PC-3 (cell line): ENCODE measurements around the gene LMBR1. TPM values are rescaled to one million over a fixed set of nuclear protein-coding genes. Genes with fewer than 3 reads are reported as not detected.

Experiments used
- ATAC-seq: fragments of 200-7000 bp; cut with Tn5 transposase; 2 replicates; pipeline ENCODE4 v1.9.1; 2020; ENCODE audit warnings: mild to moderate bottlenecking, moderate library complexity
- BruUV-seq: library from RNA; stranded (reverse); fragments of 400-500 nt; replicated peaks from 2 replicates; lab custom pipeline; 2021; lab: Mats Ljungman, UMichigan
- CTCF ChIA-PET: fragments of 300-600 bp; sonication (Branson Sonifier 250); formaldehyde crosslinking; loops from one replicate; lab custom pipeline; 2022; ENCODE audit warnings: antibody characterized with exemption; lab: Charles Lee
- POLR2A ChIA-PET: fragments of 300-600 bp; sonication (Branson Sonifier 250); formaldehyde crosslinking; loops from one replicate; lab custom pipeline; 2022; ENCODE audit warnings: antibody characterized with exemption; ENCODE audit not compliant: unreplicated experiment; lab: Charles Lee
- DNase-seq: peaks from one replicate; pipeline ENCODE4 v3.0.0-alpha.2; 2015
- H2AFZ ChIP-seq: fragments of 300-600 bp; sonication (generic); 2 replicates; pipeline ENCODE4 v1.6.0; 2016; ENCODE audit warnings: antibody characterized with exemption, low read length
- H3F3A ChIP-seq: fragments of 300-600 bp; sonication (generic); one replicate; pipeline ENCODE4 v1.6.0; 2017; ENCODE audit warnings: antibody characterized with exemption, low read length, control low read depth, mild to moderate bottlenecking; ENCODE audit not compliant: unreplicated experiment
- H3K27ac ChIP-seq: fragments of 300-600 bp; sonication (generic); 2 replicates; pipeline ENCODE4 v1.5.1; 2016; ENCODE audit warnings: mild to moderate bottlenecking, low read length
- H3K27me3 ChIP-seq: fragments of 300-600 bp; sonication (generic); 2 replicates; pipeline ENCODE4 v1.6.1; 2016; ENCODE audit warnings: low read length, mixed read lengths
- H3K36me3 ChIP-seq: fragments of 300-600 bp; sonication (generic); 2 replicates; pipeline ENCODE4 v1.6.1; 2016; ENCODE audit warnings: low read depth, mixed run types, low read length, mixed read lengths
- H3K4me1 ChIP-seq: fragments of 300-600 bp; sonication (generic); 2 replicates; pipeline ENCODE4 v1.5.1; 2016; ENCODE audit warnings: low read length; ENCODE audit not compliant: insufficient read depth
- H3K4me2 ChIP-seq: fragments of 300-600 bp; sonication (generic); 2 replicates; pipeline ENCODE4 v1.6.0; 2016; ENCODE audit warnings: low read length
- H3K4me3 ChIP-seq: fragments of 300-600 bp; sonication (generic); 2 replicates; pipeline ENCODE4 v1.5.1; 2016; ENCODE audit warnings: mild to moderate bottlenecking, low read length, mixed read lengths
- H3K79me2 ChIP-seq: fragments of 300-600 bp; sonication (generic); 2 replicates; pipeline ENCODE4 v1.6.1; 2017; ENCODE audit warnings: low read length, mixed read lengths
- H3K9ac ChIP-seq: fragments of 300-600 bp; sonication (generic); 2 replicates; pipeline ENCODE4 v1.6.0; 2016; ENCODE audit warnings: mild to moderate bottlenecking, low read length
- H3K9me2 ChIP-seq: fragments of 300-600 bp; sonication (generic); replicated peaks from 2 replicates; pipeline ENCODE4 v1.6.1; 2016; ENCODE audit warnings: mixed run types, low read length, mixed read lengths
- H3K9me3 ChIP-seq: fragments of 300-600 bp; sonication (generic); 2 replicates; pipeline ENCODE4 v1.6.1; 2016; ENCODE audit warnings: low read length, mixed read lengths
- H4K20me1 ChIP-seq: fragments of 300-600 bp; sonication (generic); 2 replicates; pipeline ENCODE4 v1.6.1; 2016; ENCODE audit warnings: low read length, mixed read lengths
- CTCF ChIP-seq: fragments of 300-600 bp; sonication (generic); conservative IDR thresholded peaks from 2 replicates; pipeline ENCODE4 v1.5.1; 2017; ENCODE audit warnings: antibody characterized with exemption, low read depth, mild to moderate bottlenecking, low read length
- EZH2 ChIP-seq: fragments of 300-600 bp; sonication (generic); IDR thresholded peaks from one replicate; pipeline ENCODE4 v1.6.1; 2017; ENCODE audit warnings: antibody characterized with exemption, mild to moderate bottlenecking, low read length; ENCODE audit not compliant: unreplicated experiment
- EZH2phosphoT487 ChIP-seq: fragments of 300-600 bp; sonication (generic); IDR thresholded peaks from 2 replicates; pipeline ENCODE4 v1.6.1; 2018; ENCODE audit warnings: mild to moderate bottlenecking, antibody characterized with exemption, low read length, borderline replicate concordance
- intact Hi-C: fragments of 100-400 bp; cut with micrococcal nuclease; formaldehyde crosslinking; loops from 2 replicates; pipeline ENCODE4 v1.9.0; 2023
- total RNA-seq: library from RNA; depleted of rRNA; stranded (reverse); fragments of >200 nt; gene quantifications from 2 replicates; pipeline ENCODE4 v1.2.3, GENCODE V29; 2014

LMBR1 gene
- total RNA-seq, 1 experiment from 2014 or later: 61.7 TPM

- Histone ChIP-seq H3K27ac (no peak overlapping the region), H3K9me2 (no peaks in the 10 kb centered on the region), H3K4me3 (no peak overlapping the region), H3K79me2 (no peaks in the 10 kb centered on the region), H3K4me2 (no peak overlapping the region), H3K9ac (no peak overlapping the region), H3K4me1 (peaks cover 6% of the 10 kb centered on the region; the same call in 1 of the 2 replicates), H3K36me3 (no peaks in the 10 kb centered on the region), H3K27me3 (no peaks in the 10 kb centered on the region), H3F3A (no peaks in the 10 kb centered on the region), H2AFZ (no peak overlapping the region), H3K9me3 (no peaks in the 10 kb centered on the region), H4K20me1 (no peaks in the 10 kb centered on the region)
- no peak for DNase-seq
- no peak for ATAC-seq
- no TSS peak for BruUV-seq
- intact Hi-C loops: no loop called here
- TF ChIP-seq EZH2phosphoT487: no peak
- no peak for TF ChIP-seq CTCF
- TF ChIP-seq EZH2: no peak
- POLR2A ChIA-PET: no interaction called here
- CTCF ChIA-PET: no interaction called here
Measured at GRCh38 chr7:156834462-156834861, 58.5 kb downstream of the LMBR1 start.

GRCh38 chr7:156833312-156833711 lies 59.7 kb downstream of the LMBR1 start:
- H3K4me3 ChIP-seq: no peak overlapping the region
- H4K20me1 ChIP-seq: no peaks in the 10 kb centered on the region
- H3K9me3 ChIP-seq: no peaks in the 10 kb centered on the region
- H3K4me2 ChIP-seq: no peak overlapping the region
- no peak overlapping the region for H2AFZ ChIP-seq
- POLR2A ChIA-PET: interaction anchor here (0.5 kb wide), 1 partner anchor 12 kb away, joined by 3 read pairs; no protein-coding TSS in a partner anchor
- no peak overlapping the region for H3K9ac ChIP-seq
- no peaks in the 10 kb centered on the region for H3K27me3 ChIP-seq
- no peaks in the 10 kb centered on the region for H3F3A ChIP-seq
- peaks cover 6% of the 10 kb centered on the region; the same call in 1 of the 2 replicates for H3K4me1 ChIP-seq
- no peak overlapping the region for H3K27ac ChIP-seq
- no peak for ATAC-seq
- no peaks in the 10 kb centered on the region for H3K36me3 ChIP-seq
- intact Hi-C loops: no loop called here
- H3K79me2 ChIP-seq: no peaks in the 10 kb centered on the region
- no peak for TF ChIP-seq CTCF
- no peak for TF ChIP-seq EZH2
- no peak for TF ChIP-seq EZH2phosphoT487
- CTCF ChIA-PET: no interaction called here
- no peaks in the 10 kb centered on the region for H3K9me2 ChIP-seq
- BruUV-seq: no TSS peak
- DNase-seq: no peak

- no peaks in the 10 kb centered on the region for H3K9me3 ChIP-seq
- no peak for TF ChIP-seq EZH2
- no peak for TF ChIP-seq CTCF
- no peak for TF ChIP-seq EZH2phosphoT487
- H3K9ac ChIP-seq: no peak overlapping the region
- no peaks in the 10 kb centered on the region for H3K27me3 ChIP-seq
- H3K4me2 ChIP-seq: no peak overlapping the region
- DNase-seq (no peak), ATAC-seq (no peak)
- intact Hi-C loops: no loop called here
- ChIA-PET POLR2A (no interaction called here), CTCF (no interaction called here)
- BruUV-seq: no TSS peak
- peaks cover 6% of the 10 kb centered on the region; the same call in 1 of the 2 replicates for H3K4me1 ChIP-seq
- H3K27ac ChIP-seq: no peak overlapping the region
- H3K36me3 ChIP-seq: no peaks in the 10 kb centered on the region
- H3K79me2 ChIP-seq: no peaks in the 10 kb centered on the region
- H3F3A ChIP-seq: no peaks in the 10 kb centered on the region
- no peaks in the 10 kb centered on the region for H4K20me1 ChIP-seq
- H3K9me2 ChIP-seq: no peaks in the 10 kb centered on the region
- H3K4me3 ChIP-seq: no peak overlapping the region
- H2AFZ ChIP-seq: no peak overlapping the region
Measured at GRCh38 chr7:156832195-156832877, 60.6 kb downstream of the LMBR1 start.
